Thyroid gland (tissue), 4 donors: ENCODE data around the gene AKT1S1. TPM values are rescaled to one million over a fixed set of nuclear protein-coding genes. Genes with fewer than 3 reads are reported as not detected.
A peak's percentile ranks its signal among the peaks of the same experiment; 100 is the strongest.

Experiments used
- DNase-seq, 2 donors: peaks; one replicate each; pipeline ENCODE4 v3.0.0-alpha.2; 2019
- H3K27ac ChIP-seq, 3 donors: fragments of 200-600 bp; sonication (generic); 1 replicate in 2 of 3; 2 replicates in 1 of 3; pipeline ENCODE4 v1.5.1; 2016 to 2019; ENCODE audit warnings: mild to moderate bottlenecking in 1 of 3, moderate library complexity in 1 of 3
- H3K27me3 ChIP-seq: fragments of 200-600 bp; sonication (generic); one replicate; pipeline ENCODE4 v1.5.1; 2019
- H3K36me3 ChIP-seq, 2 donors: fragments of 200-600 bp; sonication (generic); one replicate each; pipeline ENCODE4 v1.5.1; 2016 to 2019
- H3K4me1 ChIP-seq, 2 donors: fragments of 200-600 bp; sonication (generic); one replicate each; pipeline ENCODE4 v1.5.1; 2017 to 2019
- H3K4me3 ChIP-seq, 3 donors: fragments of 200-600 bp; sonication (generic); replicated peaks in 1 of 3; 1 replicate in 2 of 3; 2 replicates in 1 of 3; pipeline ENCODE4 v1.5.1; 2016; ENCODE audit warnings: mild to moderate bottlenecking in 1 of 3
- H3K9me3 ChIP-seq: fragments of 200-600 bp; sonication (generic); one replicate; pipeline ENCODE4 v1.5.1; 2017
- CTCF ChIP-seq, 6 experiments: fragments of 200-600 bp in 3 of 6; fragments of 450-650 bp in 3 of 6; sonication (generic) in 3 of 6; IDR thresholded peaks; one replicate each; pipeline ENCODE4 v1.5.1; 2016 to 2019; ENCODE audit warnings: antibody characterized with exemption in 6 of 6, mild to moderate bottlenecking in 2 of 6, inconsistent platforms in 1 of 6, moderate library complexity in 1 of 6
- POLR2A ChIP-seq, 2 donors: fragments of 450-650 bp; IDR thresholded peaks; one replicate each; pipeline ENCODE4 v1.6.1; 2017; ENCODE audit warnings: antibody characterized with exemption in 2 of 2, mild to moderate bottlenecking in 2 of 2, moderate library complexity in 1 of 2
- WGBS, 2 donors: methylation state at CpG; one replicate each; pipeline ENCODE4 v1.1.5; 2017; 5-methylcytosine and 5-hydroxymethylcytosine counted together
- intact Hi-C: fragments of 100-400 bp; cut with DNase I; formaldehyde crosslinking; loops from one replicate; pipeline ENCODE4 v1.15.1; 2023
- total RNA-seq, 4 donors: library from RNA; depleted of rRNA; stranded (reverse); fragments of >200 nt; gene quantifications; one replicate each; pipeline ENCODE4 v1.2.3, GENCODE V29; 2016

Gene AKT1S1
- total RNA-seq, 4 donors from 2014 or later: 16.7 to 26.0 (median 21.5) TPM

GRCh38 chr19:49911381-49912145, 34.4 kb upstream of the AKT1S1 start:
- Histone ChIP-seq H3K27me3 (no peaks in the 10 kb centered on the region), H3K9me3 (no peaks in the 10 kb centered on the region), H3K4me1 (peaks cover 8 to 23% of the 10 kb centered on the region in 2 donors), H3K36me3 (peaks cover 13 to 15% of the 10 kb centered on the region in 2 donors), H3K27ac (peak overlapping the region; percentile 39 to 55 (median 45)), H3K4me3 (no peak overlapping the region)
- intact Hi-C loops: no loop called here
- DNase-seq: peak; percentile 47 to 49
- 44 to 47% methylated on average over 9 of the region's 9 CpGs for WGBS, 2 donors
- TF ChIP-seq CTCF (IDR thresholded peaks at IDR 0.05) (no peak), POLR2A (IDR thresholded peaks at IDR 0.05) (no peak)

GRCh38 chr19:49910179-49910578, 33.0 kb upstream of the AKT1S1 start:
- intact Hi-C loops: no loop called here
- Histone ChIP-seq H3K36me3 (peaks cover 13 to 15% of the 10 kb centered on the region in 2 donors), H3K9me3 (no peaks in the 10 kb centered on the region), H3K4me1 (peaks cover 8 to 23% of the 10 kb centered on the region in 2 donors), H3K4me3 (no peak overlapping the region), H3K27me3 (no peaks in the 10 kb centered on the region), H3K27ac (no peak overlapping the region)
- TF ChIP-seq CTCF (IDR thresholded peaks at IDR 0.05) (no peak), POLR2A (IDR thresholded peaks at IDR 0.05) (no peak)
- DNase-seq: no peak
- 83 to 92% methylated on average over 1 to 5 of the region's 5 CpGs for whole genome bisulfite sequencing, 2 donors

- WGBS, 2 donors: 95 to 96% methylated on average over 35 to 37 of the region's 37 CpGs
- Histone ChIP-seq H3K27ac (no peak overlapping the region), H3K9me3 (no peaks in the 10 kb centered on the region), H3K4me1 (peaks cover 8 to 23% of the 10 kb centered on the region in 2 donors), H3K4me3 (no peak overlapping the region), H3K36me3 (peaks cover 13 to 15% of the 10 kb centered on the region in 2 donors), H3K27me3 (no peaks in the 10 kb centered on the region)
- intact Hi-C loops: no loop called here
- no peak for TF ChIP-seq POLR2A (IDR thresholded peaks at IDR 0.05)
- TF ChIP-seq CTCF (IDR thresholded peaks at IDR 0.05): no peak
- no peak for DNase-seq
These were observed 31.6 kb upstream of the AKT1S1 start for GRCh38 chr19:49908480-49909420.

- peaks cover 13 to 15% of the 10 kb centered on the region in 2 donors for H3K36me3 ChIP-seq
- no peaks in the 10 kb centered on the region for H3K27me3 ChIP-seq
- DNase-seq: no peak
- peaks cover 8 to 23% of the 10 kb centered on the region in 2 donors for H3K4me1 ChIP-seq
- intact Hi-C loops: no loop called here
- H3K4me3 ChIP-seq: no peak overlapping the region
- H3K27ac ChIP-seq: no peak overlapping the region
- WGBS, 2 donors: 90 to 94% methylated on average over 21 to 23 of the region's 23 CpGs
- no peaks in the 10 kb centered on the region for H3K9me3 ChIP-seq
- TF ChIP-seq CTCF (IDR thresholded peaks at IDR 0.05): no peak
- no peak for TF ChIP-seq POLR2A (IDR thresholded peaks at IDR 0.05)
These were observed 30.7 kb upstream of the AKT1S1 start for GRCh38 chr19:49907745-49908446.
